ENCODE results near the gene PIMREG.

The PIMREG gene

GRCh38 chr17:6443692-6444570, at the start of gene PIMREG:
Gene PIMREG (plus strand): TSS chr17:6444455. CDS start chr17:6445111, 656 bp downstream.
- DNase-seq = peak; percentile 94

GRCh38 chr17:6398955-6399354, 45.3 kb upstream of the PIMREG start:
- no peak for DNase-seq

GRCh38 chr17:6402258-6402657, 42.0 kb upstream of the PIMREG start:
- no peak for DNase-seq

DNA sequence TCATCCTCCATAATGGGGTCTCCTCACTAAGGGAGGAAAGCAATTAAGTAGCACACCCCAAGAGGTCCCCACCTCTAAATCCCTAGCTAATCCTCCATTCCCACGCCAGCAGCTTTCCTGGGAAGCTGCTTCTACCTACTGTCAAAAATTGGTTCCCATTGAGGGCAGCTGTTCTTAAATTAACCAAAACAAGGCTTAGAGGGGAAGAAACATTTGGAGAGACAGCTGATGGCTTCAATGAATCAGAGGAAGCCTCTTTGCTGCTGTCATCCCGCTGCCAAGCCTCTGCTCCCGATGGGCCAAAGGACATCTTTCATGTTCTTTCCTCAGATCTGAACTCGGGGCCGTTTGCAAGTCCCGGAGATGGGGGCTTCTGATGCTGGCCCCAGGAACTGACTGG, 36.0 kb upstream of the PIMREG start:
- DNase-seq = no peak

DNA sequence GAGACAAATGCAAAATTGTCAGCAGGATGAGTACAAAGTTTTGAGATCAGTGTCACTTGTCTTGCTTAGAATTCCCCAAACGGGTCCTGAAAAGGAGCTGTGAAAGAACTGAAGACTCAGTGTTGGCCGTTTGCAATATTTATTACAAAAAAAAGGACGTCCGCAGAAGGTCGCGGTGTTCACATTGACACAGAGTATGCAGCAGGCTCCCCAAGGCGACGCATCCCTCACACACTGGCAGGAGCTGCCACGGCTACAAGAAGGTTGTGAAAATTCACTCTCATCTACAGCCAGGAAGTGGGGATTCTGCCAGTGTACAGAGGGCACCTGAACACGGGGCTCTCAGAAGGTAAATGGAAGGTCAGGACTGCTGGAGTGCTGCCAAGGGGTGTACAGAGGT, 35.5 kb upstream of the PIMREG start:
- no peak for DNase-seq

GRCh38 chr17:6413065-6413464, 31.2 kb upstream of the PIMREG start:
- peak; percentile 25 for DNase-seq

GRCh38 chr17:6415616-6416015, 28.6 kb upstream of the PIMREG start:
- DNase-seq = no peak

DNA sequence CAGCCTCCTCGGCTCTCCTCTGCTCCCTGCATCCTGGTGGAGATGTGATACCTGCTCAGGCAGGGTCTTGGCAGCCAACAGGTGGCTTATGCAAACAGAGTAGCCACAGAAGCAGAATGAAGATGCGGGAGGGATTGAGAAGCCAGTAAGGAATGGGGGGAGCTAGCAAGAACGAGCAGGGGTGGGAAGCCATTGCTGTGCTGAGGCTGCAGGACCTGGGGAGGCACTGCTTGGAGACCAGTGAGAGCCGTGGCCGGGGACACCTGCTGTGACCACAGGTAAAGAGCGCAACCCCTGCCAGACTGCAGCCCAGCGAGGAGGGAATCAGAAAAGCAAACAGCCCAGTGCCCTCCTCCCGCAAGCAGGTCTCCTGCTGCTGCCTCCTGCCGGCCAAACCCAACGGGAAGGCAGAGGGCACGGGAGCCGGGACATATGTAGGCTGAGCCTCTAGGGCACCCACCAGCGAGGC, 24.0 kb upstream of the PIMREG start:
- DNase-seq = no peak

DNA sequence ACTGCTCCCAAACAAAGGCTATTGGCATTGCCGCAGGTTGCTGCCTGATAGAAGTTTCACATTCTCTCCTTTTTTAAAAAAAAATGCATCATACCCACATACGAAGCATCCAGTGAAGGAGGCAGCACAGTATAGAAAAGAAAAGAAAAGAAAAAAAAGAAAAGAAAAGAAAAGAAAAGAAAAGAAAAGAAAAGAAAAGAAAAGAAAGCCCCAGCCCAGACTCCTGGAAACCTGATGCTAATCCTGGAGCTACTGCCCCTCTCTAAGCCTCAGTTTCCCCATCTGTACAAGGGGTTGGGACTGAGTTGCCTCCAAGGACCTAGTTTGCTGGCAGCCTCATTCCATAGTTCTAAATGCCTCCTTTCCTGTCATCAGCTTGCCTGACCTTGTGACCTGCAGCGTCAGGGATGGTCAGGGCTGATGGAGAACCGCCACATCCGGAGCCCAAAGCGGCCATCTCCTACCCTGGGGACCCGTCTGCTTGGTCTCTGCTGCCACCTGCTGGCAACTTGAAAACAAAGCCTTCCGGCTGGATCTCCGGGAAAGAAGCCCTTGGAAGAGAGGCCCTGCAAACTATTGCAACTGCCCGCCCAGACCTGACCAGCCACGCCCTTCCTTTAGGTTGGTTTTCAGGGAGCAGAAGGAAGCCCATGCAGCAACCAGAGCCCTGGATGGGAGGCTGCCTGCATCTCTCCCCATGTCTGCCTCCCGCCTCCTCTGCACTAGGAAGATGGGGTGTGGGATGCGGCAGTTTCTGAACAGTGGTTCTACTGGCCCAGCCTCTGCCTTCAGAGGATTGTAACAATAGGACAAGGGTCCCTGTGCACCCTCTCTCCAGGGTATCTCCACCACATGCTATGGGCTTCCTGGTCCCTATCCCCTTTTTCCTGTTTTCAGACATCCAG, 22.3 kb upstream of the PIMREG start:
- peak; percentile 84 for DNase-seq

- DNase-seq = no peak
These were observed 21.5 kb upstream of the PIMREG start for GRCh38 chr17:6422654-6423241.

DNA sequence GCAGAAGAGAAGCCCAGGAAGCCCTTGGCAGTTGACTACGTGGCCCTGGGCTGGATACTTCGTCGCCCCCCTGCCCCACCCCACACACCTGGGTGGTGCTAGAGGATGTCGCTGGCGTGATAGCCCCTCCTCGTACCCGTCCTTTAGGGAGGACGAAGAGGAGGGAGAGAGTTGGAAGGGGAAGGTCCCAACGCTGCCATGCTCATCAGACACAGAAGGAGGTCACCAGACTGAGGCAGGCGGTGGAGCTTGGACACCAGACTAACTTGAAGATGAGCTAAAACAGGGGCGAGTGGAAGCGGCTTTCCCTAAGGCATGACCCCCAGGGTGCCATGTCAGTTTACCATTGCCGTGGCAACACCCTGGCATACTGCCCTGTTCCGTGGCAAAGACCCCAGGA, 20.3 kb upstream of the PIMREG start:
- DNase-seq = no peak

GRCh38 chr17:6425407-6425806, 18.8 kb upstream of the PIMREG start:
- no peak for DNase-seq

- DNase-seq = no peak
These were observed 17.7 kb upstream of the PIMREG start for GRCh38 chr17:6426356-6427101.

DNA sequence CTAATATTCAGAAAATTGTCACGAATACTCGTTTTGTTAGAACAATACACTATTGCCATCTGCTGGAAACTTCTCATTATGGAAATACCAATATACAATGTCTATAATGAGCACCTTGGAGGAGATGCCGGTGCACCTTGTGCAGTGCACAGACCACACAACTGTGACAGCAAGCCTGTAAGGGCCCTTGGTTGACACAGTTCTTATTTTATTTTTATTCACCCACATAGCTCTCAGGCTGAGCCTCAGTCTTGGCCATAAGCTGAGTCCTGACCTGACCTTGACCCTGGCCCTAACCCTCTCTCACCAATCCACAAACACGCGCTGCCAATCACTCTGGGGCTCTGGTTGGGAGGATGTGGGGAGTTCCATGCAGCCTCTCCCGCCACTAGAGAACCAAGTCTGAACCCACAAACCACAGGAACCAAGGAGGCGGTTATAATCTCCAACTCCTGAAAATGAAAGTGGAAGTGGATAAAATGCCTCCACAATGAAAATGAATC, 16.9 kb upstream of the PIMREG start:
- no peak for DNase-seq

GRCh38 chr17:6428207-6428965, 15.9 kb upstream of the PIMREG start:
- no peak for DNase-seq

DNA sequence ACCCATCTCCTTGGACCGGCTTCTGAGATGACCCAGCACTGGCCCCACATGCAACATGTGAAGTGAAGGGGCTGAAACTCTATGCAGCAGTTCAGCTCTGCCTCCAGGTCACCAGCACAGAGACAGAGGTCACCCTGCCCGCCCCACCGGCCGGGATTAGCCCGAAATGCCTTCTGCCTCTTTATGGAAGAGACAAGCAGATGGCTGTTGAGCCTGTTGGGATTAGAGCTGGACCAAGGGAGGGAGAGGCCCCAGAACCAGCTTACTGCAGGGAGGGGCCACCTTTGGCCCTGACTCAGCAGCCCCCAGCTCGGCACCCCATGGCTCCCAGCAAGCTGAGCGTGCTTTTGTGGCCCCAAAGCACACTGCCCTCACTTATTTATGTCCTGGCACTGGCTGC, 15.0 kb upstream of the PIMREG start:
- DNase-seq = no peak

GRCh38 chr17:6430769-6431168, 13.5 kb upstream of the PIMREG start:
- no peak for DNase-seq

GRCh38 chr17:6435051-6435450, 9.2 kb upstream of the PIMREG start, which contains the start of gene AIPL1:
Gene AIPL1 (minus strand): TSS chr17:6435121. CDS start chr17:6435104, 17 bp downstream.
- DNase-seq = no peak

DNA sequence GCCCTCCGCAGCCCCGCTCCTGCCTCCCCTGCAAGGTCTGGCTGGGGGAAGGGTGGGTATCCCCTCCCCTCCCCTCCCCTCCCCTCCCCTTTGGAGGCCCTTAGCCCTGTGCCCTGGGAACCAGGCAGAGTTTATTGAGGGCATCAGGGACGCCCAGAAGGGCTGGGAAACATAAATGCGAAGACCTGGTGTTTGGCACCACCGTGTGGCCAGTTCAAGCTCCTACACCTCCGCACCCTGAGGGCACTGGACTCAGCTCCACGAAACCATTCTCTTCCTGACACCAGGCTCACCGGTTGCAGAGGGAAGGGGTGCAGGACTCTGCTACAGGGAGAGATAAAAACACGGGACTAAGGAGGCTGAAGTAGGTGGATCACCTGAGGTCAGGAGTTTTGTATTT, 8.3 kb upstream of the PIMREG start:
- DNase-seq = peak; percentile 60

GRCh38 chr17:6437466-6437865, 6.8 kb upstream of the PIMREG start:
- no peak for DNase-seq

DNA sequence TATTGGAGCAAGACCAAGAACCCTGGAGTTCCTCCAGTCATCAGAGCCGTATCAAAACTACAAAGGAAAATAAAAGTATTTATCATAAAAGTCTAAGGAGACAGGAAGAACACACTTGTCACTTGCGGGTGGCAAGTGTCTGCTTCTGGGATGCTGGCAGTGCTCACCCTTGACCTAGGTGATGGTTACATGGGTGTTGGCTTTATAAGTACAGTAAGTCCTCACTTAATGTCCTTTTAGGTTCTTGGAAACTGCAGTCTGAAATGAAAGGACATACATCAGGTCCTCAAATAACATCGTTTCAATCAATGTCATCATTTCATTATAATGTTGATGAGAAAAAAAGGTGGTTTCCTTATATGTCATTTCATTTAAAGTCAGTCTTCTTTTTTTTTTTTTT, 6.3 kb upstream of the PIMREG start:
- no peak for DNase-seq
